GM20431 (cell line): ENCODE measurements around the gene TMEM187.

ENCODE experiments used
- in situ Hi-C: fragments of 300-500 bp; cut with MseI, MboI; formaldehyde crosslinking; loops from one replicate; pipeline ENCODE4 v1.15.0; 2020; ENCODE audit warnings: low sequenced_read_pairs; ENCODE audit not compliant: unreplicated experiment

TMEM187 gene

GRCh38 chrX:154030715-154031305 is 58.3 kb downstream of the TMEM187 start:
- in situ Hi-C loops = no loop called here

- in situ Hi-C loops = no loop called here
Measured at GRCh38 chrX:154032160-154032559, 59.6 kb downstream of the TMEM187 start.

- in situ Hi-C loops = no loop called here
Measured at GRCh38 chrX:154032653-154033052, 60.1 kb downstream of the TMEM187 start.
